IPS-18c (cell line): Measurements from ENCODE around the gene TCF7L1.

Experiments used
- H3K4me3 ChIP-seq: 2 replicates; pipeline ENCODE4 v1.7.0; 2013; ENCODE audit warnings: low read depth, mild to moderate bottlenecking, low read length, moderate library complexity; ENCODE audit not compliant: insufficient read depth
- H3K9me3 ChIP-seq: one replicate; pipeline ENCODE4 v1.6.1; 2013; ENCODE audit warnings: mild to moderate bottlenecking, low read length, moderate library complexity; ENCODE audit not compliant: control insufficient read depth, insufficient read depth

The TCF7L1 gene

GRCh38 chr2:85230679-85231467 is 97.7 kb downstream of the TCF7L1 start:
- H3K4me3 ChIP-seq = no peak overlapping the region
- H3K9me3 ChIP-seq = no peaks in the 10 kb centered on the region

- Histone ChIP-seq H3K4me3 (no peak overlapping the region; the same call in 1 of the 2 replicates), H3K9me3 (no peaks in the 10 kb centered on the region)
Observed at GRCh38 chr2:85231468-85231805, 98.2 kb downstream of the TCF7L1 start.

- no peaks in the 10 kb centered on the region for H3K9me3 ChIP-seq
- no peak overlapping the region; the same call in 1 of the 2 replicates for H3K4me3 ChIP-seq
Observed at GRCh38 chr2:85231952-85232351, 98.8 kb downstream of the TCF7L1 start.

- no peak overlapping the region for H3K4me3 ChIP-seq
Observed at GRCh38 chr2:85234868-85235267, 101.7 kb downstream of the TCF7L1 start.

GRCh38 chr2:85235281-85235680 is 102.1 kb downstream of the TCF7L1 start:
- Histone ChIP-seq H3K9me3 (no peaks in the 10 kb centered on the region), H3K4me3 (no peak overlapping the region)

More at GRCh38 chr2:85234868-85235267, 101.7 kb downstream of the TCF7L1 start:
- H3K9me3 ChIP-seq = no peaks in the 10 kb centered on the region

GRCh38 chr2:85236084-85236483 is 102.9 kb downstream of the TCF7L1 start:
- H3K4me3 ChIP-seq = no peak overlapping the region
- no peaks in the 10 kb centered on the region for H3K9me3 ChIP-seq

GRCh38 chr2:85237849-85238565 is 104.8 kb downstream of the TCF7L1 start:
- peak overlapping the region; percentile 21; the same call in 1 of the 2 replicates for H3K4me3 ChIP-seq
- no peaks in the 10 kb centered on the region for H3K9me3 ChIP-seq

GRCh38 chr2:85238607-85239006 is 105.4 kb downstream of the TCF7L1 start:
- no peaks in the 10 kb centered on the region for H3K9me3 ChIP-seq
- 0 out of 2 replicates have a peak overlapping the region, but pooled peaks have one; percentile 21 for H3K4me3 ChIP-seq

- no peaks in the 10 kb centered on the region for H3K9me3 ChIP-seq
- H3K4me3 ChIP-seq = no peak overlapping the region
Observed at GRCh38 chr2:85239102-85239501, 105.9 kb downstream of the TCF7L1 start.

GRCh38 chr2:85240055-85240454 is 106.9 kb downstream of the TCF7L1 start:
- H3K4me3 ChIP-seq = no peak overlapping the region
- no peaks in the 10 kb centered on the region for H3K9me3 ChIP-seq

GRCh38 chr2:85242321-85242720 is 109.1 kb downstream of the TCF7L1 start:
- Histone ChIP-seq H3K9me3 (no peaks in the 10 kb centered on the region), H3K4me3 (no peak overlapping the region)

GRCh38 chr2:85243101-85244072 is 110.2 kb downstream of the TCF7L1 start:
- no peak overlapping the region for H3K4me3 ChIP-seq

GRCh38 chr2:85244828-85245227 is 111.6 kb downstream of the TCF7L1 start:
- H3K4me3 ChIP-seq = no peak overlapping the region
- no peaks in the 10 kb centered on the region for H3K9me3 ChIP-seq

More at GRCh38 chr2:85243101-85244072, 110.2 kb downstream of the TCF7L1 start:
- no peaks in the 10 kb centered on the region for H3K9me3 ChIP-seq

GRCh38 chr2:85245891-85246290 is 112.7 kb downstream of the TCF7L1 start:
- H3K4me3 ChIP-seq = no peak overlapping the region
- no peaks in the 10 kb centered on the region for H3K9me3 ChIP-seq

- Histone ChIP-seq H3K9me3 (no peaks in the 10 kb centered on the region), H3K4me3 (no peak overlapping the region)
Observed at GRCh38 chr2:85246348-85246747, 113.2 kb downstream of the TCF7L1 start.

GRCh38 chr2:85247610-85248009 is 114.4 kb downstream of the TCF7L1 start:
- no peak overlapping the region; the same call in 1 of the 2 replicates for H3K4me3 ChIP-seq
- H3K9me3 ChIP-seq = no peaks in the 10 kb centered on the region

GRCh38 chr2:85248773-85249509 is 115.7 kb downstream of the TCF7L1 start:
- no peaks in the 10 kb centered on the region for H3K9me3 ChIP-seq
- H3K4me3 ChIP-seq = no peak overlapping the region
